Dermis blood vessel endothelial cell (primary cell): ENCODE data around the gene LSM7. TPM values are rescaled to one million over a fixed set of nuclear protein-coding genes. Genes with fewer than 3 reads are reported as not detected.

Experiments used
- DNase-seq: peaks from one replicate; pipeline ENCODE4 v3.0.0; 2010
- total RNA-seq: library from RNA; depleted of rRNA; stranded (reverse); fragments of >200 nt; gene quantifications from 2 replicates; pipeline ENCODE4 v1.2.3, GENCODE V29; 2014

The LSM7 gene
- total RNA-seq, 1 donor from 2014 or later: 166 TPM

- DNase-seq: no peak
These were observed 6.7 kb downstream of the LSM7 start for GRCh38 chr19:2321565-2322283.

GRCh38 chr19:2320939-2321338 lies 7.4 kb downstream of the LSM7 start:
- DNase-seq: no peak

- no peak for DNase-seq
These were observed 8.3 kb downstream of the LSM7 start for GRCh38 chr19:2320049-2320448.

- no peak for DNase-seq
These were observed 8.8 kb downstream of the LSM7 start for GRCh38 chr19:2319551-2319950.

GRCh38 chr19:2318923-2319322 lies 9.5 kb downstream of the LSM7 start:
- DNase-seq: no peak

- no peak for DNase-seq
These were observed 10.6 kb downstream of the LSM7 start for GRCh38 chr19:2317756-2318155.

GRCh38 chr19:2317300-2317699 lies 11.1 kb downstream of the LSM7 start:
- no peak for DNase-seq

GRCh38 chr19:2315818-2316353 lies 12.5 kb downstream of the LSM7 start:
- DNase-seq: peak; percentile 79

- no peak for DNase-seq
These were observed 13.1 kb downstream of the LSM7 start for GRCh38 chr19:2315121-2315817.

GRCh38 chr19:2312820-2313501 lies 15.4 kb downstream of the LSM7 start:
- DNase-seq: no peak

GRCh38 chr19:2311093-2311492 lies 17.3 kb downstream of the LSM7 start:
- DNase-seq: no peak

- no peak for DNase-seq
These were observed 18.5 kb downstream of the LSM7 start for GRCh38 chr19:2309734-2310362.

- DNase-seq: no peak
These were observed 20.3 kb downstream of the LSM7 start, which contains the start of gene LINGO3 for GRCh38 chr19:2308114-2308556. TSS of gene LINGO3 (minus strand) at chr19:2308154. CDS start at chr19:2291776, 16,378 bp downstream.

GRCh38 chr19:2307518-2308012 lies 20.8 kb downstream of the LSM7 start:
- DNase-seq: no peak

- DNase-seq: no peak
These were observed 21.4 kb downstream of the LSM7 start for GRCh38 chr19:2306971-2307370.

- DNase-seq: no peak
These were observed 22.0 kb downstream of the LSM7 start for GRCh38 chr19:2306281-2306806.

GRCh38 chr19:2305452-2306280 lies 22.7 kb downstream of the LSM7 start:
- no peak for DNase-seq

GRCh38 chr19:2303211-2303798 lies 25.1 kb downstream of the LSM7 start:
- no peak for DNase-seq

- peak; percentile 63 for DNase-seq
These were observed 25.8 kb downstream of the LSM7 start for GRCh38 chr19:2302319-2303210.

GRCh38 chr19:2300533-2300932 lies 27.9 kb downstream of the LSM7 start:
- DNase-seq: no peak
